Measurements from ENCODE around the gene CABP7.

- TF ChIP-seq EZH2 (IDR thresholded peaks at IDR 0.05; ENCODE audit: borderline replicate concordance) (no peak), CTCF (IDR thresholded peaks at IDR 0.05; ENCODE audit: poor library complexity) (no peak)
Observed at GRCh38 chr22:29734406-29734805, 14.6 kb downstream of the CABP7 start.
